ENCODE results near the gene B3GNT4.
"Not testable (repeated sequence)": the region's sequence is repeated elsewhere in the genome, so short reads cannot be mapped to it uniquely, and the experiment has no call there.

Gene B3GNT4

GRCh38 chr12:122203301-122204166, at the start of gene B3GNT4:
Gene B3GNT4, plus strand, starts transcription at chr12:122203709. Its CDS starts 910 bp downstream, at chr12:122204619.
- peak; percentile 90 for DNase-seq (ENCODE audit: low spot score)

DNA sequence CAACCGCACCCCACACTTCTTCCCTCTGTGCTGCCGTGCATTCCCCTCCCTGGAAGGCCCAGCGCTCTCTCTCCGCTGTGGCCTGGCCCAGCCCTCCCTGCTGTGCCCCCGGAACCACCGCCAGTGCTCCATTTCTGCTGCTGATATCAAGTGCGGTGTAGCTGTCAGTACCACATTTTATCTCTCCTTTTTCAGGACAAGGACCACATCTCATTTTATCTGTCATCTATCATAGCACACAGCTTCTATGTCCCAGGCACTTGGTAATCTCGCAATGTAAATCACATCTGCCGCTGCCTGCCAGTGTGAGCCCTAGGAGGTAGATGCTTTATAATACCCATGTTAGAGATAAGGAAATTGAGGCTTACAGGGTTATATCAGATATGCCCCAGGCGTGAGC, 47.8 kb upstream of the B3GNT4 start:
- no peak for DNase-seq (ENCODE audit: low spot score)

DNA sequence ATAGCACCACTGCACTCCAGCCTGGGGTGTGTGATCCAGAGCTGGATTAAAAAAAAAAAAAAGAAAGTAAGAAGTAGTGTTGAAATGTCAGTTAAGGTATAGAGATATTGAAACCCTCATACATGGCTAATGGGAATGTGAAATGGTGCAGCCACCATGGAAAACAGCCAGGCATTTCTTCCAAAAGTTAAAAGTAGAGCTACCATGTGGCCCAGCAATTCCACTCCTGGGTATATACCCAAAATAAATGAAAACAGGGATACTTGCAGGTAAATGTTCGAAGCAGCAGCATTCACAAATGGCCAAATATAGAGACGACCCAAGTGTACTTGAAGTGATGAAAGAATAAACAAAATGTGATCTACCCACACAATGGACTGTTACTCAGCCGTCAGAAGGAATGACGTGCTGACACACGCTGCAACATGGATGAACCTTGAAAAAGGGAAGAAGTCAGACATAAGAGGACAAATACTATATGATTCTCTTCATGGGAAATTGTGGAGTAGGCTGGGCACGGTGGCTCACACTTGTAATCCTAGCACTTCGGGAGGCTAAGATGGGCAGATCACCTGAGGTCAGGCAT, 44.7 kb upstream of the B3GNT4 start:
- DNase-seq (ENCODE audit: low spot score) = no peak

DNA sequence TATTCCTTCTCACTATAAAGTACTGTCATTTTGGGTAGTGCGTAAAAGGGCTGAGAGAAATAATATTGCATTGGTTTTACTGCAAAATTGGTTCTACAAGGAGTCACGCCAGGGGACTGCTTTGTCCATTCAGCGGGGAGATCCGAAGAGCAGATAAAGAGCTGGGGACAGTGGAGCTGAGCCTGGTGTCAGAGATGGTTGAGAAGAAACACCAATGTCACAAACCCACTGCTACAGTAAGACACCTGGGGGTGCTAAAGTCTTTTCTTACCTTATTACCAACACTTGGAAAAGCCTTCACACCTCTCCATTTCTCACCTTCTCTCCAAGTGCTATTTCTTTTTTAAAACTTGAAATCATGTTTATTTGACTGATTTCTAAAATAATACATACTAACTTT, 43.6 kb upstream of the B3GNT4 start:
- DNase-seq (ENCODE audit: low spot score) = no peak

DNA sequence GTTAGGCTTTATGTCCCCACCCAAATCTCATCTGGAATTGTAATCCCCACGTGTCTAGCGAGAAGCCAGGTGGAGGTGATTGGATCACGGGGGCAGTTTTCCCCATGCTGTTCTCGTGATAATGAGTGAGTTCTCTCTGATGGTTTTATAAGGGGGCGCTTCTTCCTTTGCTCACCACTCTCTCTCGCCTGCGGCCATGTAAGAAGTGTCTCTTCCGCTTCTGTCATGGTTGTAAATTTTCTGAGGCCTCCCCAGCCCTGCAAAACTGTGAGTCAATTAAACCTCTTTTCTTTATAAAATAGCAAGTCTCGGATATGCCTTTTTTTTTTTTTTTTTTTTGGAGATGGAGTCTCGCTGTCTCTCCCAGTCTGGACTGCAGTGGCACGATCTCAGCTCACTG, 42.7 kb upstream of the B3GNT4 start:
- no peak for DNase-seq (ENCODE audit: low spot score)

DNA sequence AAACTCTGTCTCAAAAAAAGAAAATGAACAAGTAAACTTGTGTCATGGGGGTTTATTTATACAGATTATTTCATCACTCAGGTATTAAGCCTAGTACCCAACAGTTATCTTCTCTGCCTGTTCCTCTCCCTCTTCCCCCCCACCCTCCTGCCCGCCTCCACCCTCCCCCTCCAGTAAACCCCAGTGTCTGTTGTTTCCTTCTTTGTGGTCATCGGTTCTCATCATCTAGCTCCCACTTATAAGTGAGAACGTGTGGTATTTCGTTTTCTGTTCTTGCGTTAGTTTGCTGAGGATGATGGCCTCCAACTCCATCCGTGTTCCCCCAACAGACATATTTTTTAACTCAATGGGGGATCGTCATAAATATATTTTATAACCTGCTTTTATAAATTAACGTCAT, 41.8 kb upstream of the B3GNT4 start:
- DNase-seq (ENCODE audit: low spot score) = no peak

DNA sequence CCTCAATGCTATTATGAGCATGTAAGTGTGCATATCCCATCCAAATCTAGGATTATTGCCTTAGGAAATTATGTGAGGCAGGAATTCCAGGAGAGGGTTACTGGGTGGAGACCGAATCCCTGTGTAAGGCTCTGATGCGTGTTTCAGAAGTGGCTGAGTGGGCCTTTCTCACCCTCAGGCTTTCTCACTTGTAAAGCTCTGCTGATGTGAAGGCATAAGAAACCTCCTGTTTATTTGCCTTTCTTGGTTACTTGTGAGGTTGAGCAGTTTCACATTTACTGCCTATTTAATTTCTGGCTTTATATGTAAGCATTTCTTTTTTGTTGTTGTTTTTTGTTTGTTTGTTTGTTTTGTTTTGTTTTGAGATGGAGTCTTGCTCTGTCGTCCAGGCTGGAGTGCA, 40.5 kb upstream of the B3GNT4 start:
- no peak for DNase-seq (ENCODE audit: low spot score)

DNA sequence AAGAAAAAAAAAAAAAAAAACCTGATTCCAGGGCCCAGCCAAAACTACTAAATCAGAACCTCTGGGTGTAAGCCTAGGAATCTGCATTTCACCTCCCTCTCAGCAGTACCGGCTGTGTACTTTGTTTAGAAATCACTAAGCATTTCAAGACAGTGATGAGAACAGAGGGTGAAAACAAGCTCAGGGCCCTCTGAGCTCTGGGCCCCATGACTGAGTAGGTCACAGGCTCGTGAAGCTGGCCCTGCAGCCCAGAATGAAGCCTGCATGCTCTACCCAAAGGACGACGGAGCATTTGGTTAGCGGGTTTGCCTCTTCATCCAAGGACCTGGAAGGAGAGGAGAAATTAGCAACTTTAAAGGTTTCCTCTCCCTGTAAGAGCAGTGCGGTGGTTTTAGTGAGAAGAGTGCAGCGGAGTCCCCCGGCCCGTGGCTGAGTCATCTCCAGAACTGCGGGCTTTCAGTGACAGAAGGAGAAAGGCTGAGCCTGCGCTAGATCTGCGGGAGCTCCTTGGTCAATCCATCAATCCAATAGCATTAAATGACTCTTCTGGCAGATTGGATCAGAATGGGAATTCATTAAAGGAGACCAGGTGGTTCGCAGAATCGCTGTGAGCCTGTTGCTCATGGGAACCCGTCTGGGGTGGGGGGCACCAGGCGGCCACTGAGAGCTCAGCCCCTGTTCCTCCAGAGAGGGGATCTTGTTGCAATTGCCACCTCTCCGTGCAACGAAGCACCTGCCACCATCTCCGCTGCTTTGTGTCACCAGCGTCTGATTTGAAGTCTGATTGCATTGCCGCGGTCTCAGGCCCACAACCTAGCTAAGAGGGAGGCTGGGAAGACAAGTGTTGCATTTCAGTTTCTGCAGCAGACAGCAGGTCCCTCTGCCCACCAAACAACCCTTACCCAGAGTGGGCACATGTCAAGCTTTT, 36.8 kb upstream of the B3GNT4 start:
- DNase-seq (ENCODE audit: low spot score) = no peak

GRCh38 chr12:122167356-122167925, 36.1 kb upstream of the B3GNT4 start:
- DNase-seq (ENCODE audit: low spot score) = no peak

DNA sequence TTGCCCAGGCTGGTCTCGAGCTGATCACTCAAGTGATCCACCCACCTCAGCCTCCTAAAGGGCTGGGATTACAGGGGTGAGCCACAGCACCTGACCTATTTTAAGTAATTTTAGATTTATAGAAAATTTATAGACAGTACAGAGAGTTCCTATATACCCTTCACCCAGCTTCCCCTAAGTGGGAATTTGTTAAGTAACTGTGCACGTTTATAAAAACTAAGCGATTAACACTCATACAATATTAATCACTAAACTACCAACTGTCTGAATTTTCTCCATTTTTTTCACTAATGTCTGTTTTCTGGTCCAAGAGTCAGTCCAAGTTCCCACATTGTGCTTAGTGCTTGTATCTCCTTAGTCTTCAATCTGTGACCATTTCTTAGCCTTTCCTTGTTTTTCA, 35.0 kb upstream of the B3GNT4 start:
- DNase-seq (ENCODE audit: low spot score) = no peak

GRCh38 chr12:122171399-122171798, 32.1 kb upstream of the B3GNT4 start:
- no peak for DNase-seq (ENCODE audit: low spot score)

DNA sequence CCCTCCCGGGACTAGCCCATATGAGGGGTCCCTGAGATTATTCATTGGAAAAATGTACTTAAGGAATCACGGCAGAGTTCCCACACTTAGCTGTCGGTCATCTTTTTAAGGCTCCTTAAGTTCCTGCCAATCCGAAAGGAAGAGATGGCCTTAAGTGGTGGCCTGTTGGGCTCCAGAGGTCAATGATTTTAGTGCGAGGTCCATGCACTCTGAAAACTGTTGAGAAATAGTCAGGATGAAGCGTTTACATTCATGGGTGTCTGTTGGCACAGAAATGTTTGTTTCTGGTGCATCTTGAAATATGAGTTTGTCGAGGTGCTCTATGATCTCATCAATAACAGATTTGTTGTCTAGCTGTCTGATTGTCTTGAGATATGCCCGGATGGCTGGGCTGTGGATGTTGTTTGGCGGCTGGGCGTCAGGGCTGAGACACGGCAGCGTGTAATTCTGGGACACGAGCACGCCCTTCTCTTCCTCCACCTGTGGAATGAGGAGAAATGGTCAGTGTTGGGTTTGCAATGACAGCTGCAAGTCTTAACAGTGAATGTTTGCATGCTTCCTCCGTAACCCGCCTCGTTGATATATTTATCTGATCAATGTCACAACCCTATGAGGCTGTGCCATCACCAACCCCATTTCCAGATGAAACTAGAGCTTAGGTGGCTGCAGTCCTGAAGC, 31.1 kb upstream of the B3GNT4 start:
- DNase-seq (ENCODE audit: low spot score) = no peak

GRCh38 chr12:122174155-122174845, 29.2 kb upstream of the B3GNT4 start, which contains the start of gene IL31:
Gene IL31, minus strand, starts transcription at chr12:122174221. Its CDS starts 49 bp downstream, at chr12:122174172.
- no peak for DNase-seq (ENCODE audit: low spot score)

DNA sequence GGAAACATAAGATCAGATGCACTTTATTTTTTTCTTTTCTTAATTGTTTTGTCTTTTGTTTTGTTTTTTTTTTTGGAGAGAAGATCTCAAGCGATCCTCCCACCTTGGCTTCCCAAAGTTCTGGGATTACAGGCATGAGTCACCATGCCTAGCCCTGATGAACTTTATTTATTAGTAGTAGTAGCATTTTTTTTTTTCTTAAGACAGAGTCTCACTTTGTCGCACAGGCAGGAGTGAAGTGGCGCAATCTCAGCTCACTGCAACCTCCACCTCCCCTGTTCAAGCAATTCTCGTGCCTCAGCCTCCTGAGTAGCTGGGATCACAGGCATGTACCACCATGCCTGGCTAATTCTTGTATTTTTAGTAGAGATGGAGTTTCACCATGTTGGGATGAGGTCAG, 27.0 kb upstream of the B3GNT4 start:
- DNase-seq (ENCODE audit: low spot score) = not testable (repeated sequence)

DNA sequence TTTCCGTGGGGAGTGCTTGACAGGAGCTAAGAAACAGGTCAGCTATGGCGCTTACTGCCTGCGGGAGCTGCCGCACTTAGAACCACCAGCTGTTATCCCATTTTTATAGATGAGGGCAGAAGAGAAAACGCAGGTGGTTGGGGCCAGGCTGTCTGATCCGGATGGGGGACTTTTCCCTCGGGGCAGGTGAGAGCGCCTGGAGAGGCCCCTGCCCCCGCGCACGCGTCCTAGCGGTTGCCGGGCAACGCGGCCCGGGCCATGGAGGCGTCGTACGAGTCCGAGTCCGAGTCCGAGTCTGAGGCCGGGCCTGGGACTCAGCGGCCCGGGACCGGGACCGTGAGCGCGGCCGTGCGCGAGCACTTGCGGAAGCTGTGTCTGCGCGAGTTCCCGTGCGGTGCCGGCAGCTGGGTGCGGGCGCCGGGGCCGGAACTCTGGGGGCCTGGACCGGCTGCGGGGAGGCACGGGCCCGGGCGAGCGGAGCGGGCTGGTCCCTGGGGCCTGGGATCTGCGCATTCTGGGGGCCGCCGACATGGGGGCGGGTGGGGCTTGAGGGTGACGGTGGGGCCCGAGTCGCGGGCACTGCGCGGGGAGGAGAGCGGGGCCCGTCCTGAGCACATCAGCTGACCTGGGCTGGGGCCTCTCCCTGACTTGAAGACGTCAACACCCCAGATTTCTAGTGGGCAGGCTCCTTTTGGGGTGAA, 20.5 kb upstream of the B3GNT4 start, which contains the start of gene LRRC43:
Gene LRRC43 (plus strand): TSS at position 237 of the 701 bp plus-strand sequence. CDS start 22 bp downstream, at position 259.
- DNase-seq (ENCODE audit: low spot score) = peak; percentile 84

DNA sequence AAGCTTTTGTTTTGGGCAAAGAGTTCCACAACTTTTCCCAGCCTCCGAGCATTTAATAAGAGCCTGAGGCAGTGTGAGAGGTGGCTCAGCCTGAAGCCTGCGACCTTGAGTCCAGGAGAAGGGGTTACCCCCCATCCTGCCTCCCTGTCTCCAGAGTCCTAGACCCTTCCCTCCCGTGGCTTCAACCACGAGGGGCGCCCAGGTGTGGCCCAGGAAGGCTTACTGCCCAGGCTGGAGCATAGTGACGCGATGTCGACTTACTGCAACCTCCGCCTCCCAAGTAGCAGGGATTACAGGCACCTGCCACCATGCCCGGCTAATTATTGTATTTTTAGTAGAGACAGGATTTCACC, 19.9 kb upstream of the B3GNT4 start:
- DNase-seq (ENCODE audit: low spot score) = no peak

- DNase-seq (ENCODE audit: low spot score) = no peak
Measured at GRCh38 chr12:122184517-122184916, 19.0 kb upstream of the B3GNT4 start.

GRCh38 chr12:122185079-122185478, 18.4 kb upstream of the B3GNT4 start:
- no peak for DNase-seq (ENCODE audit: low spot score)

- DNase-seq (ENCODE audit: low spot score) = no peak
Measured at GRCh38 chr12:122185494-122186082, 17.9 kb upstream of the B3GNT4 start.

- DNase-seq (ENCODE audit: low spot score) = no peak
Measured at GRCh38 chr12:122187466-122187865, 16.0 kb upstream of the B3GNT4 start.
